ENCODE measurements around the gene PLGLB1.
A peak's percentile ranks its signal among the peaks of the same experiment; 100 is the strongest.
"Not testable (repeated sequence)": the region's sequence is repeated elsewhere in the genome, so short reads cannot be mapped to it uniquely, and the experiment has no call there.

Gene PLGLB1

DNA sequence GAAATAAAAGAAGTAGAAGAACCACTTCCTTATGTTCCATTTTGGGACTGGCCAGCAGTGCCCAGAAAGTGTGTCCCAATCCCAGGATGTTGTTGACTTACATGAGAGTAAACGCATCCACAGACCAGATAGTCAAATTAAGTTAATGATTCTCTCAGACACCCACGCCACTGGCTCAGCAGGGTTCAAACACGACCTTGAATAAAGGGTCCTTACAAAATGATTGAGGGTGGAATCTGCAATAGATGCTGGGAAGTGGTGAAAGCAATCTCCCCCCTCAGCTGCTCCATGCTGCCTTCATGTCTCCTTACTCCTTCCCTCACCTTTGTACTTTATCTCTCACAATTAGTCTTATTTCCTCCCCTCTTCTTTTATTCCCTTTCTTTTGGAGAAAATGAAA is at the start of gene PLGLB1:
Gene PLGLB1, minus strand, starts transcription at position 101 of the 400 bp plus-strand sequence. Its CDS starts 61 bp downstream, at position 40.
- not testable (repeated sequence) for DNase-seq

DNA sequence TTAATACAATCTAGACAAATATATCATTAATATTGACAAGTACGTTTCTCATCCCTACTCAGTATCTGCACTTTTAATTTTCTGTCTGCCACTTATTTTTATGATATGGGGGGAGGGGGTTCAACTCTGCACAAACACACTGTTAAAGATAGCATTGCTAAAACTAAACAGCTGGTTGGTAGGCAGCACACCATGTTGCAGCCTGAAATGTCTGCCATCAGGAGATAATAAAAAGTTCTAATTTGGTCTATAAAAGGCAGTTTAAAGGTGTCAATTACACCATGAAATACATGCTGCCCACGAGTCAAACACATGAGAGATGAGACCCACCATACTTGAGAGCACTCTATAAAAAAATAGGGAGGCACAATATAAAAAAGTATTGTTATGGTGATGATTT is 42.7 kb upstream of the PLGLB1 start:
- DNase-seq: peak; percentile 10

DNA sequence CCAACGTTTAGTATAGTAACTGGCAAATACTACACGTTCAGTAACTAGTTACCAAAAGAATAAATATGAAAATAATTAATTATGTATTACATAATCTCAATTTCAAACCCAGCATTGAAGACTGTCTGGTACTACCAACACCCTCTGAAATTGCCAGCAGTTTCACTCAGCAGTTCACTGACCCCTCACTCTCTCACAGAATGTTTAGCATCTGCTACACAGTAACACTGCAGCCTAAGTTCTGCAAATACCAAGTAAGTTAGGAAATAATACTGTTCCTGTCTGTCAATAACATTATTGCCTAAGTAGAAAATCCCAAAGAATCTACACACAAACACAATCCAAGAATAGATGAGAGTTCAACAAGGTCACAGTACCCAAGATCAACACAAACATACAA is 41.8 kb upstream of the PLGLB1 start:
- DNase-seq: peak; percentile 8

DNA sequence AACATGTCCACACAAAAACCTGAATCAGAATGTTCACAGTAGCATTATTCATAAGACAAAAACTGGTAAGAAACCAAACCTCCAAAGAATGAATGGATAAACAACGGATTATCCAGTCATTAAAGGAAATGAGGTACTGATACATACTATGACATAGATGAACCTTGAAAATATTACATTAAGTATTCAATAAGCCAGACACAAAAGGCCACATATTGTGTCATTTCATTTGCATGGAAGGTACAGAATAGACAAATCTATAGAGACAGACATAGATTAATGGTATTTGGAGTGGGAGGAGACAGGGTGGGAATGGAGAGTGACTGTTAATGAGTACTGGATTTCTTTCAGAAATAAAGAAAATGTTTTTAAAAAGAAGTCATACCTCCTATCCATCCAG is 39.9 kb upstream of the PLGLB1 start:
- not testable (repeated sequence) for DNase-seq

DNA sequence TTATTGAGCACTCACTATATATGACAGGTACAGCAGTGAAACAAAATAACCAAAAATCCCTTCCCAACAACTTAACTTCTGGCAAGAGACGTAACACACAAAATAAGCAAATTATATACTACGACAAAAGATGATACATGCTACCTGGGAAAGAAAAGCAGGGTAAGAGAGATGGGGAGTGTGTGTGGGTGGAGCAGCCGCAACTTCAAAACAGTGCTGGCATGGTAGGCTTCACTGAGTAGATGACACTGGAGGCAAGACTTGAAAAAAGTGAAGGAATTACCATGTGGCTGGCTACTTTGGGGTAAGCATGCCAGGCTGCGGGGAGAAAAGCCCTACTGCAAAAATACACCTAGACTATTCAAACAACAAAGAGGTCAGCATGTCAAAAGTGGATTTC is 36.0 kb upstream of the PLGLB1 start:
- not testable (repeated sequence) for DNase-seq

- DNase-seq: not testable (repeated sequence)
Measured at GRCh38 chr2:87056843-87057242, 35.2 kb upstream of the PLGLB1 start.

DNA sequence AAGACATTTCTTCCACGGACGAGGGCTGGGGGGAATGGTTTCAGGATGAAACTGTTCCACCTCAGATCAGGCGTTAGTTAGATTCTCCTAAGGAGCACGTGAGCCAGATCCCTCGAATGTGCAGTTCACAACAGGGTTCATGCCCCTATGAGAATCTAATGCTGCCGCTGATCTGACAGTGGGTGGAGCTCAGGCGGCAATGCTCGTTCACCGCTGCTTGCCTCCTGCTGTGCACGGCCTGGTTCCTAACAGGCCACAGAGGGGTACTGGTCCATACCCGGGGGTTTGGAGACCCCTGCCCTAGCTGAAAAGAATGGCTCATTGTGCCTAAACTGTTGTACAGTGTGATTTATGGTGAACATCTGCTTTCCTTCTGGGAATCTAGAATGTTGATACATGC is 34.8 kb upstream of the PLGLB1 start:
- not testable (repeated sequence) for DNase-seq

DNA sequence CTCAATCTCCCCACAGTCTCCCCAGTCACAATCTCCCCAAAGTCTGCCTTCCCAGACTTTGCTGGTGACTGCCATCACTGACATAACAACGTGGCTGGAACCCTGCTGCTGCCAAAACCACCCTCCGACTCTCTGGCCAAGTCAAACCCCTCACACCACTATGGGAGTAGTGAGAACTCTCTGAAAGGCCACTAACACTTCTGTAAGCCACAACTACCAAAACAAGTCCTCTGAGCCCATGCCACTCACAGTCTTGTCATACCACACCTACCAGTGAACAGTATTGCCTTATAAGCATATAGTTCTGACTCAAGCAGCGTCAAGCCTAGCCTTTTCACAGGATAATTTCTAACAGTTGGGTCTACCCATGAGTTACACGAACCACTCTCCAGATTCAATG is 32.7 kb upstream of the PLGLB1 start:
- not testable (repeated sequence) for DNase-seq

GRCh38 chr2:87041321-87041978 is 19.8 kb upstream of the PLGLB1 start:
- not testable (repeated sequence) for DNase-seq

DNA sequence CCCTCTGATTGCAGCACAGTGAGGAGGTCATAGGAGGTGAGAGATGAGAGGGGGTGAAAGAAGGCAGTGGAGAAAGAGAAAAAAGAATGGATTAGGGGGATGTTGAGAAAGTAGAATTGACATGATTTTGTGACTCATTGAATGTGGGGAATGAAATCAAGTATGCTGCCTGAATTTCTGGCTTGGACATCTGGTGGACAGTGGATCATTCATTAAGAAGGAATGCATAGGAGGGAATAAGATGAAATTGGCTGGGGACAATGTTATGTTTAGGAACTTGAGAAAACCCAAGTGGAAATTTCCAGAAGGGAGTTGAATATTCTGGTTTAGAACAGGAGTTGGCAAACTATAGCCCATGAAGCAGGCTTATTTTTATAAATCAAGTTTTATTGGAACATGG is 7.0 kb upstream of the PLGLB1 start:
- not testable (repeated sequence) for DNase-seq

DNA sequence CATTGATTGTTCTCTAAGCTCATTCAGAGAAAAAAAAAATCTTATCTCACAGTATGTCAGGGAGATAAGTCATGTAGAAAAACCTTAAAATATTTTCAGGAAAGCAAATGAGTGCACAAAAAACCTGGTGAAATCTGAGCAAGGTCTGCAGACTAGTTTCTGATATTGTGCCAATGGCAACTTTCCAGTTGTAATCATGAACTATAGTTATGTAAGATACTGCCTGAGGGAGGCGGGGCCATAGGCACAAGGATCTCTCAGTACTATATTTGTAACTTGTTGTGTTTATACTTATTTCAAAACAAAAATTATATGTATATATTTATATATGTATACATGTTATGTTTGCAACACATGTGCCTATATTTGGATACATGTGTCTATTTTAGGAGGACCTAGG is 5.2 kb upstream of the PLGLB1 start:
- DNase-seq: not testable (repeated sequence)

DNA sequence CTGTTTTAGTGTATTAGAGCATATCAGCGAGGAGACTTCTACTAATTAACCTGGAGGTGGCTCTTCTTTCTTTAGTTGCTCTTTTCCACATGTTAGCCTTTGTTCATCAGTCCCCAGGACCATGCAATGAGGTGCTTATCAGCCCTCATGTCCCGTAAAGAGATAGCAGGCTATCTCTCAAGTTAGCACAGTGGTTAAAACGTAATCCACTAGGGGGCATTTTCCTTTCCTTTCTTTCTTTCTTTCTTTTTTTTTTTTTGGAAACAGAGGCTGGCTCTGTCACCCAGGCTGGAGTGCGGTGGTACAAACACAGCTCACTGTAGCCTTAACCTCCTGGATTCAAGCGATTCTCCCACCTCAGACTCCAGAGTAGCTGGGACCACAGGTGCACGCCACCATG is 4.3 kb upstream of the PLGLB1 start:
- not testable (repeated sequence) for DNase-seq

DNA sequence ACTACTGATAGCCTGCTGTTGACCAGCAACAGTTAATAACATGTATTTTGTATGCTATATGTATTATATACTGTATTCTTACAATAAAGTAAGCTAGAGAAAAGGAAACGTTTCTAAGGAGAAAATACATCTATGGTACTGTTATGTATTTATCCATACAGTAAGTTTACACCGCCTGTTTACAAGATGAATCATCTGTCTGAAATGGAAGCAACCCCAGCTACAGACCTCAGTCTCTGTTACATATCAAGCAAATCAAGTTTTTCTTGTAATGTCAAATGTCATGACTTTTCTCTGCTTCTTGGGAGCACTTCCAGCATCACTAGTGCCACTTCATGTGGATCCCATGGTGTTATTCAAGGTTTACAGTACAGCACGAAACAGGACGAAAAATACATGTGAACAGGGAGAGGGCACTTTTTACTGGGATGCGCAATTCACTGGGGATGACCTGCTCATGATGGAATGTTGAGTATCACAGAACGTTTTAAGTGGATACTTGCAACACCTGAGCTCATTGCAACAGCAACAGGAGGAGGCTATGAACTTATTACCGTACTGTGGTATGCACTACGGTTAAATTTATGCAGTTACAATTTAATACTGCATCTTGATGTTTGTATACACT is 2.5 kb upstream of the PLGLB1 start:
- DNase-seq: not testable (repeated sequence)

- DNase-seq: not testable (repeated sequence)
Measured at GRCh38 chr2:87021043-87021442, 601 bp downstream of the PLGLB1 start.

- not testable (repeated sequence) for DNase-seq
Measured at GRCh38 chr2:87019053-87019452, 2.6 kb downstream of the PLGLB1 start.

- DNase-seq: not testable (repeated sequence)
Measured at GRCh38 chr2:87014489-87015169, 7.0 kb downstream of the PLGLB1 start.

- not testable (repeated sequence) for DNase-seq
Measured at GRCh38 chr2:87004398-87004797, 17.2 kb downstream of the PLGLB1 start.
